ENCODE results near the gene CCDC88B. TPM values are rescaled to one million over a fixed set of nuclear protein-coding genes. Genes with fewer than 3 reads are reported as not detected.
"Not testable (repeated sequence)": the region's sequence is repeated elsewhere in the genome, so short reads cannot be mapped to it uniquely, and the experiment has no call there.

CCDC88B gene
- total RNA-seq, 4 donors from 2014 or later = 7.0 to 12.5 (median 8.2) TPM

DNA sequence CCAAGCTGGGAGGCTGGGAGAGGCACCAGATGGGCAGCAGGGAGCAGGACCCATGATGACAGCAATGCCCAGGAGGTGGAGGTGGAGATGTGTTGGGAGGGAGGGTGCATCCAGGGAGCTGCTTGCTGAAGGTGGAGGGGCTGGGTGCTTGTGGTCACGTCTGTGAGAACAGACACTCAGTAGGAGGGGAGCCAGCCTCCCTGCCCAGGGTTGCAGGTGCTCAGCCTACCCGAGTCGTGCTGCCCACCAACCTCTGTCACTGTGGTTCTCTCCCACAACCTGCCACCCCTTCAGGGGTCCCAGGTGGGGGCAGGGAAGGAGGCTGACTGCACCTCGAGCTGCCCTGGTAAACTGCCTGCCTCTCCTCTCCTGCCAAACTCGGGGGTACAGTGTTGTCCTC lies 16.6 kb upstream of the CCDC88B start:
- no peaks in the 10 kb centered on the region for H3K9me3 ChIP-seq
- TF ChIP-seq POLR2A (IDR thresholded peaks at IDR 0.05; ENCODE audit: low read depth) = no peak
- peaks cover 6 to 31% (median 28%) of the 10 kb centered on the region in 4 donors for H3K36me3 ChIP-seq
- H3K4me1 ChIP-seq = peaks cover 10 to 17% (median 13%) of the 10 kb centered on the region in 4 donors
- DNase-seq (ENCODE audit: extremely low spot score) = no peak
- intact Hi-C loops (cut with DNase I) = no loop called here
- no peaks in the 10 kb centered on the region for H3K27me3 ChIP-seq
- 69% methylated on average over 5 of the region's 5 CpGs for WGBS
- H3K27ac ChIP-seq (replicated peaks in 1 of 4) = no peak overlapping the region
- no peak overlapping the region for H3K4me3 ChIP-seq

DNA sequence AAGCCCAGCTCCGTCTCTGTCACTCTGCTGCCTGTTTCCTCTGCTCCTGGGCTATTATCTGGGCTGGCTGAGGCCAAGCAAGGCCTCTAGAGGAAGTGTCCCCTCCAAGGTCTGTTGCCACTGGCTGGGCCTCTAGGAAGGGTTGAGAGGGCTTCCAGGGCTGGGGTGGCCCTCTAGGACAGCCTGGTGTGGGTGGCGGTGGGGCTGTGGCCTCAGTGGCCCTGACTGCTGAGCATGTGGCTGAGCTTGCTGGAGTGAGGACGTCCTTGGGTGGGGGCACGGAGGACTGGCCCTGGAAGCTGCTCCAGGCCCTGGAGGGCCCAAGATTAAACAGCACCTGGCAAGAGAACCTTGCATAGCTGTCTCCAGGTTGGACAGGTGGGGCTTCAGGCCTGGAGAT lies 16.0 kb upstream of the CCDC88B start:
- Histone ChIP-seq H3K36me3 (peaks cover 6 to 31% (median 28%) of the 10 kb centered on the region in 4 donors), H3K4me1 (peaks cover 6 to 10% (median 7%) of the 10 kb centered on the region in 4 donors)
- H3K27me3 ChIP-seq; H3K4me3 ChIP-seq; intact Hi-C loops (cut with DNase I); H3K9me3 ChIP-seq; DNase-seq (ENCODE audit: extremely low spot score); H3K27ac ChIP-seq (replicated peaks in 1 of 4): not testable (repeated sequence)
- WGBS = 83% methylated on average over 3 of the region's 4 CpGs

DNA sequence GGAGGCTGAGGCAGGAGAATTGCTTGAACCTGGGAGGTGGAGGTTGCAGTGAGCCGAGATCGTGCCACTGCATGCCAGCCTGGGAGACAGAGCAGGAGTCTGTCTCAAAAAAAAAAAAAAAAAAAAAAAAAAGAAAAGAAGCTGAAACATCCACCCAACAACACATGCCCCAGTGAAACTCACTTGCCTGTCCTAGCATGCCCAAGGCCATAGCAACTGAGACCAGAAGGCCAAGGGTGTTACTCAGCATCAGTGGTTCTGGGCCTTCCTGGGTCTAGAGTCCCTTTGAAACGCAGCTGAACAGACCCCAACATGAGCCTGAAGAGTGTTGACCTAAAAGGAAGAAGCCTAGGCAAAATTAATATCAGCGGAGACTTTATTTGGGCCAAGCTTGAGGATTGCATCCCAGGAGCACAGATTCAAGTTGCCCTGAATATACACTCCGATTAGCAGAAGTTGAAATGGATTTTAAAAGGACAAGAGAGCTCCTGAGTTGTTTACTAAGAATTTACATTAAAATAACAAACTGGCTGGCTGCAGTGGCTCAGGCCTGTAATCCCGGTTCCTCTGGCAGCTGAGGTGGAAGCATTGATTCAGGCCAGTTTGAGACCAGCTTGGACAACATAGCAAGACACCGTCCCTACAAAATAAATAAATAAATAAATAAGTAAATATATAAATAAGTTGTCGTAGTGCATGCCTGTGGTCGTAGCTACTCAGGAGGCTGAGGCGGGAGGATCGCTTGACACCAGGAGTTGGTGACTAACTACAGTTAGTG lies 15.1 kb upstream of the CCDC88B start:
- peaks cover 0 to 1% (median 0%) of the 10 kb centered on the region in 4 donors for H3K4me1 ChIP-seq
- no peak overlapping the region for H3K4me3 ChIP-seq
- no peaks in the 10 kb centered on the region for H3K9me3 ChIP-seq
- H3K27me3 ChIP-seq = no peaks in the 10 kb centered on the region
- DNase-seq (ENCODE audit: extremely low spot score) = no peak
- no peak overlapping the region for H3K27ac ChIP-seq (replicated peaks in 1 of 4)
- TF ChIP-seq EP300 (IDR thresholded peaks at IDR 0.05) = no peak
- TF ChIP-seq, protein P1, sequence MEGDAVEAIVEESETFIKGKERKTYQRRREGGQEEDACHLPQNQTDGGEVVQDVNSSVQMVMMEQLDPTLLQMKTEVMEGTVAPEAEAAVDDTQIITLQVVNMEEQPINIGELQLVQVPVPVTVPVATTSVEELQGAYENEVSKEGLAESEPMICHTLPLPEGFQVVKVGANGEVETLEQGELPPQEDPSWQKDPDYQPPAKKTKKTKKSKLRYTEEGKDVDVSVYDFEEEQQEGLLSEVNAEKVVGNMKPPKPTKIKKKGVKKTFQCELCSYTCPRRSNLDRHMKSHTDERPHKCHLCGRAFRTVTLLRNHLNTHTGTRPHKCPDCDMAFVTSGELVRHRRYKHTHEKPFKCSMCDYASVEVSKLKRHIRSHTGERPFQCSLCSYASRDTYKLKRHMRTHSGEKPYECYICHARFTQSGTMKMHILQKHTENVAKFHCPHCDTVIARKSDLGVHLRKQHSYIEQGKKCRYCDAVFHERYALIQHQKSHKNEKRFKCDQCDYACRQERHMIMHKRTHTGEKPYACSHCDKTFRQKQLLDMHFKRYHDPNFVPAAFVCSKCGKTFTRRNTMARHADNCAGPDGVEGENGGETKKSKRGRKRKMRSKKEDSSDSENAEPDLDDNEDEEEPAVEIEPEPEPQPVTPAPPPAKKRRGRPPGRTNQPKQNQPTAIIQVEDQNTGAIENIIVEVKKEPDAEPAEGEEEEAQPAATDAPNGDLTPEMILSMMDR (IDR thresholded peaks at IDR 0.05) = no peak
- TF ChIP-seq POLR2A (IDR thresholded peaks at IDR 0.05; ENCODE audit: low read depth) = no peak
- no peak for TF ChIP-seq POLR2AphosphoS5 (IDR thresholded peaks at IDR 0.05)
- WGBS = 78% methylated on average over 11 of the region's 11 CpGs
- H3K36me3 ChIP-seq = peaks cover 6 to 31% (median 27%) of the 10 kb centered on the region in 4 donors
- intact Hi-C loops (cut with DNase I) = no loop called here

DNA sequence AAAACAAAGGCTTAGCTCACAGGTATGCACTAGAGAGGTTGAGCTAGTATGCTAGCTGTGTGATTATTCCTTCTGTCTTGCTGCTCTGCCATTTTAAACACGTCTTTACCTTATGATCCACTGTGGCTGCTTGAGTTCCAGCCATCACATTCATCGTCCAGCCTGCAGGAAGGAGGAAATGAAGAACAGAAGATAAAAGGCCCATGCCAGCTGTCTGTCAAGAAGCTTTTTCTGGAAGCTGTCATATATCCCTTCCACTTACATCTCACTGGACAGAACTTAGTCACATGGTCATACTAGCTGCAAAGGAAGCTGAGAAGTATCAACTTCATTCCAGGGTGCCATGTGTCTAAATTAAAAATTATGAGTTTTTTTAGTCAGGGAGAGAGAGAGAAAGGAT lies 12.6 kb upstream of the CCDC88B start:
- intact Hi-C loops (cut with DNase I) = no loop called here
- no peak overlapping the region for H3K27ac ChIP-seq (replicated peaks in 1 of 4)
- no peaks in the 10 kb centered on the region for H3K27me3 ChIP-seq
- no peak for DNase-seq (ENCODE audit: extremely low spot score)
- WGBS = 81% methylated on average over 2 of the region's 2 CpGs
- H3K4me1 ChIP-seq = peaks cover 4 to 11% (median 9%) of the 10 kb centered on the region in 4 donors
- H3K9me3 ChIP-seq = no peaks in the 10 kb centered on the region
- TF ChIP-seq POLR2A (IDR thresholded peaks at IDR 0.05; ENCODE audit: low read depth) (no peak), EP300 (IDR thresholded peaks at IDR 0.05) (no peak), POLR2AphosphoS5 (IDR thresholded peaks at IDR 0.05) (no peak)
- TF ChIP-seq, protein P1 (IDR thresholded peaks at IDR 0.05) = no peak
- peaks cover 0 to 11% (median 6%) of the 10 kb centered on the region in 4 donors for H3K36me3 ChIP-seq
- no peak overlapping the region for H3K4me3 ChIP-seq

DNA sequence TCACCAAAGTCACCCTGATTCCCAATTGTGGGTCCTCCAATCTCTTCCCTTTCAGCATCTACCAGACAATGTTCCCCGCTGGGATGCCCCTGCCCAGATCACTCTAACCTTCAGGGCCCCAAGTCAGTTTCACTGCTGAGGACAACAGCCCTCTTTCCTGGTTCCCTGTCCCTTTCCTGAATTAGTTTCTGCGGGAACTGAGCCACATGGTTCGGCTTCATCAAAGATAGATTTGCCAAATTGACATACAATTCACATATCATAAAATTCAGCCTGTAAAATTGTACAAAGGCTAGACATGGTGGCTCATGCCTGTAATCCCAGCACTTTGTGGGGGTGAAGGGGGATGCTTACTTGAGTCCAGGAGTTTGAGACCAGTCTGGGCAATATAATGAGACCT lies 12.0 kb upstream of the CCDC88B start:
- Histone ChIP-seq H3K27ac (replicated peaks in 1 of 4) (no peak overlapping the region), H3K9me3 (no peaks in the 10 kb centered on the region), H3K36me3 (peaks cover 0 to 5% (median 2%) of the 10 kb centered on the region in 4 donors), H3K4me3 (no peak overlapping the region), H3K4me1 (peaks cover 4 to 11% (median 9%) of the 10 kb centered on the region in 4 donors), H3K27me3 (no peaks in the 10 kb centered on the region)
- intact Hi-C loops (cut with DNase I) = no loop called here
- 93% methylated on average over 3 of the region's 3 CpGs for WGBS
- TF ChIP-seq, protein P1 (IDR thresholded peaks at IDR 0.05) = no peak
- TF ChIP-seq POLR2A (IDR thresholded peaks at IDR 0.05; ENCODE audit: low read depth) = no peak
- TF ChIP-seq EP300 (IDR thresholded peaks at IDR 0.05) = no peak
- TF ChIP-seq POLR2AphosphoS5 (IDR thresholded peaks at IDR 0.05) = no peak
- no peak for DNase-seq (ENCODE audit: extremely low spot score)

All from esophagus muscularis mucosa (tissue), 4 donors.